Measurements from ENCODE around the gene HEXA.

GRCh38 chr15:72415304-72415703 lies 39.5 kb upstream of the HEXA start:
- no peak for TF ChIP-seq CTCF (IDR thresholded peaks at IDR 0.05 in 4 of 5, conservative IDR thresholded peaks at IDR 0.05 in 1 of 5)
- no peak for TF ChIP-seq POLR2A (IDR thresholded peaks at IDR 0.05)
